Measurements from ENCODE around the gene PLXDC2.

Gene PLXDC2

DNA sequence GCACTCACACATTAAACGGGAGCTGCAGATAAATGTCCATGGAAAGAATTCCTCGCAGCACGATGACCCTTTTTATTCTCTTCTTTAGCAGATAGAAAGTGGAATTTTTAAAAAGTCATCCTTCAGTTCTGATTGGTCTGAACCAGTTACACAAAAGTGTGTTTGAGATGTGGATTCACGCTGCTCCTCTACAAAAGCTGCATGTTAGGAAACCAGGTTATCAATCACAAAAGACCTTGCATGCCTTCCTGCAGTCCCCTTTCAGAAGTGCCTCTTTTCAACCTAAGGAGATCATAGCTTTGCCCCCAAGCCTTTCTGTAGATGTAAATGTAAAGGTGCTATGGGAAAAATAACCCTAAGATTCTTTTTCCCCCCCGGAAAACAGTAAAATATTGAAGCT, 299.7 kb downstream of the PLXDC2 start:
- H4K20me1 ChIP-seq (ENCODE audit: insufficient read depth, low read length), result no peaks in the 10 kb centered on the region
- no peak overlapping the region for H3K4me3 ChIP-seq (ENCODE audit: low read depth in 1 of 2, low read length in 2 of 2)
- H2AFZ ChIP-seq (ENCODE audit: low read depth, low read length), result no peak overlapping the region
- no peaks in the 10 kb centered on the region for H3K4me1 ChIP-seq (ENCODE audit: insufficient read depth, low read length)
- no peak for TF ChIP-seq EZH2 (IDR thresholded peaks at IDR 0.05; ENCODE audit: borderline replicate concordance, low read depth, low read length, severe bottlenecking)
- TF ChIP-seq, protein P1, sequence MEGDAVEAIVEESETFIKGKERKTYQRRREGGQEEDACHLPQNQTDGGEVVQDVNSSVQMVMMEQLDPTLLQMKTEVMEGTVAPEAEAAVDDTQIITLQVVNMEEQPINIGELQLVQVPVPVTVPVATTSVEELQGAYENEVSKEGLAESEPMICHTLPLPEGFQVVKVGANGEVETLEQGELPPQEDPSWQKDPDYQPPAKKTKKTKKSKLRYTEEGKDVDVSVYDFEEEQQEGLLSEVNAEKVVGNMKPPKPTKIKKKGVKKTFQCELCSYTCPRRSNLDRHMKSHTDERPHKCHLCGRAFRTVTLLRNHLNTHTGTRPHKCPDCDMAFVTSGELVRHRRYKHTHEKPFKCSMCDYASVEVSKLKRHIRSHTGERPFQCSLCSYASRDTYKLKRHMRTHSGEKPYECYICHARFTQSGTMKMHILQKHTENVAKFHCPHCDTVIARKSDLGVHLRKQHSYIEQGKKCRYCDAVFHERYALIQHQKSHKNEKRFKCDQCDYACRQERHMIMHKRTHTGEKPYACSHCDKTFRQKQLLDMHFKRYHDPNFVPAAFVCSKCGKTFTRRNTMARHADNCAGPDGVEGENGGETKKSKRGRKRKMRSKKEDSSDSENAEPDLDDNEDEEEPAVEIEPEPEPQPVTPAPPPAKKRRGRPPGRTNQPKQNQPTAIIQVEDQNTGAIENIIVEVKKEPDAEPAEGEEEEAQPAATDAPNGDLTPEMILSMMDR (IDR thresholded peaks at IDR 0.05; ENCODE audit: borderline replicate concordance, extremely low read depth, low read length, poor library complexity, severe bottlenecking), result no peak
- ATAC-seq (ENCODE audit: insufficient read depth, low read depth), result no peak
- DNase-seq, result no peak
- no peak overlapping the region for H3K27ac ChIP-seq (ENCODE audit: low read length)
- H3K79me2 ChIP-seq (ENCODE audit: insufficient read depth, low read length), result no peaks in the 10 kb centered on the region
- H3K27me3 ChIP-seq (ENCODE audit: insufficient read depth, low read length, poor library complexity), result no peaks in the 10 kb centered on the region
- no peaks in the 10 kb centered on the region for H3K36me3 ChIP-seq (ENCODE audit: insufficient read depth, low read length)
- H3K9ac ChIP-seq (ENCODE audit: low read depth, low read length), result no peak overlapping the region
- no peak overlapping the region for H3K4me2 ChIP-seq (ENCODE audit: insufficient read depth, low read length)
- H3K9me3 ChIP-seq (ENCODE audit: insufficient read depth, low read length, severe bottlenecking), result no peaks in the 10 kb centered on the region

DNA sequence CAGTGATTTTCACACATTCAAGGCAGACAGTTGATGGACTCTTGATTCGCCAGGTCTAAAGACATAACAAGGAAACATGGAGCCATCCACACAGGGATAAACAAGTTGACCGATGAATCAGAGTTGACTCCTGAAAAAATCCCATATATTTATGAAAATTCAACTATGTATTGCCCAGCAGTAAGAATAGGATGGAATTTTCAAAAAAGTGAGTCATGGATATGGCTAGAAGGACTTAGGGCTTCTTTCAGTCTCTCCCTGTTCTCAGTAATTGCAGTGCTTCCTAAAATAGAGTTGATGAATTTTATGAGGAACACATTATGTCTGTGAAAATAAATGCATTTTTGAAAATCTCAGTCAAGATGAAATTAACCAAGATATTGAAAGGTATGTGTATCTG, 301.2 kb downstream of the PLXDC2 start:
- no peak overlapping the region for H3K4me3 ChIP-seq (ENCODE audit: low read depth in 1 of 2, low read length in 2 of 2)
- H3K27ac ChIP-seq (ENCODE audit: low read length), result no peak overlapping the region
- TF ChIP-seq, protein P1 (IDR thresholded peaks at IDR 0.05; ENCODE audit: borderline replicate concordance, extremely low read depth, low read length, poor library complexity, severe bottlenecking), result no peak
- TF ChIP-seq EZH2 (IDR thresholded peaks at IDR 0.05; ENCODE audit: borderline replicate concordance, low read depth, low read length, severe bottlenecking), result no peak
- no peaks in the 10 kb centered on the region for H3K4me1 ChIP-seq (ENCODE audit: insufficient read depth, low read length)
- no peak overlapping the region for H3K9ac ChIP-seq (ENCODE audit: low read depth, low read length)
- no peak overlapping the region for H3K4me2 ChIP-seq (ENCODE audit: insufficient read depth, low read length)
- H2AFZ ChIP-seq (ENCODE audit: low read depth, low read length), result no peak overlapping the region
- H4K20me1 ChIP-seq (ENCODE audit: insufficient read depth, low read length), result no peaks in the 10 kb centered on the region
- H3K9me3 ChIP-seq (ENCODE audit: insufficient read depth, low read length, severe bottlenecking), result no peaks in the 10 kb centered on the region
- no peaks in the 10 kb centered on the region for H3K36me3 ChIP-seq (ENCODE audit: insufficient read depth, low read length)
- DNase-seq, result no peak
- H3K27me3 ChIP-seq (ENCODE audit: insufficient read depth, low read length, poor library complexity), result no peaks in the 10 kb centered on the region
- no peaks in the 10 kb centered on the region for H3K79me2 ChIP-seq (ENCODE audit: insufficient read depth, low read length)
- ATAC-seq (ENCODE audit: insufficient read depth, low read depth), result no peak

DNA sequence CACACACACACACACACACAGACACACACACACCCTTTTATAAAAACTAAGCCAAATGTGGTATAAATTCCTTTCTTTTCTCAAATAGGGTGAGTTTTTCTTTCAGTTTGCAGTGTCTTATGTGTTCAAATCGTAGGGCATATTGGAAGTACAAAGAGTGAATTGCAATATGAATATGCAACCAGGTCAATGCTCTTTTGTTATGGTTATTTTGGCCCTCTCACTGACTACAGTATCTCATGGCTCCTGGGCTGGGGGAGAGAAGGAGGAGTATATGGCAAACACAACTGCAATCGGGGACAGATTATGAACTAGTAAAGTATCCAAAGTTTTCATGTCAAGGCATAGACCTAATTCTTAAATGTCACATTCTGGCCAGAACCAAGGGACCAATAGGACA, 301.9 kb downstream of the PLXDC2 start:
- H3K79me2 ChIP-seq (ENCODE audit: insufficient read depth, low read length), result no peaks in the 10 kb centered on the region
- no peak overlapping the region for H3K27ac ChIP-seq (ENCODE audit: low read length)
- H3K4me3 ChIP-seq (ENCODE audit: low read depth in 1 of 2, low read length in 2 of 2), result no peak overlapping the region
- no peaks in the 10 kb centered on the region for H3K36me3 ChIP-seq (ENCODE audit: insufficient read depth, low read length)
- TF ChIP-seq EZH2 (IDR thresholded peaks at IDR 0.05; ENCODE audit: borderline replicate concordance, low read depth, low read length, severe bottlenecking), result no peak
- TF ChIP-seq, protein P1 (IDR thresholded peaks at IDR 0.05; ENCODE audit: borderline replicate concordance, extremely low read depth, low read length, poor library complexity, severe bottlenecking), result no peak
- H3K9ac ChIP-seq (ENCODE audit: low read depth, low read length), result no peak overlapping the region
- ATAC-seq (ENCODE audit: insufficient read depth, low read depth) (no peak), DNase-seq (no peak)
- no peak overlapping the region for H3K4me2 ChIP-seq (ENCODE audit: insufficient read depth, low read length)
- H3K27me3 ChIP-seq (ENCODE audit: insufficient read depth, low read length, poor library complexity), result no peaks in the 10 kb centered on the region
- H4K20me1 ChIP-seq (ENCODE audit: insufficient read depth, low read length), result no peaks in the 10 kb centered on the region
- H3K9me3 ChIP-seq (ENCODE audit: insufficient read depth, low read length, severe bottlenecking), result no peaks in the 10 kb centered on the region
- H3K4me1 ChIP-seq (ENCODE audit: insufficient read depth, low read length), result no peaks in the 10 kb centered on the region
- H2AFZ ChIP-seq (ENCODE audit: low read depth, low read length), result no peak overlapping the region

DNA sequence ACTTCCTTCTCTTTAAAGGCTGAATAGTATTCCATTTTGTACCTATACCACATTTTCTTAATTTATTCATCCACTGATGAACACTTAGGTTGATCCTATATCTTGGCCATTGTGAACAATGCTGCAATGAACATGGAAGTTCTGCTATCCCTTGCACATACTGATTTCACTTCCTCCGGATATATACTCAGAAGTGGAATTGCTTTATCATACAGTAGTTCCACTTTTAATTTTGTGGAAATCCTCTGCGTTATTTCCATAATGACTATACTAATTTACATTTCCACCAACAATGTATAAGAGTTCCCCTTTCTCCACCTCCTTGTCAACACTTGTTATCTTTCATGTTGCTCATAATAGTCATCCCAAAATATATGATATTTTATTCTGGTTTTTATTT, 312.6 kb downstream of the PLXDC2 start:
- ATAC-seq (ENCODE audit: insufficient read depth, low read depth) (no peak), DNase-seq (no peak)
- H2AFZ ChIP-seq (ENCODE audit: low read depth, low read length), result no peak overlapping the region

More for the DNA sequence above, 312.6 kb downstream of the PLXDC2 start:
- TF ChIP-seq, protein P1 (IDR thresholded peaks at IDR 0.05; ENCODE audit: borderline replicate concordance, extremely low read depth, low read length, poor library complexity, severe bottlenecking), result no peak
- TF ChIP-seq EZH2 (IDR thresholded peaks at IDR 0.05; ENCODE audit: borderline replicate concordance, low read depth, low read length, severe bottlenecking), result no peak
- no peaks in the 10 kb centered on the region for H3K36me3 ChIP-seq (ENCODE audit: insufficient read depth, low read length)
- no peaks in the 10 kb centered on the region for H3K27me3 ChIP-seq (ENCODE audit: insufficient read depth, low read length, poor library complexity)
- H3K79me2 ChIP-seq (ENCODE audit: insufficient read depth, low read length), result no peaks in the 10 kb centered on the region
- H3K9me3 ChIP-seq (ENCODE audit: insufficient read depth, low read length, severe bottlenecking), result no peaks in the 10 kb centered on the region
- H3K27ac ChIP-seq (ENCODE audit: low read length), result no peak overlapping the region
- no peaks in the 10 kb centered on the region for H4K20me1 ChIP-seq (ENCODE audit: insufficient read depth, low read length)
- no peak overlapping the region for H3K9ac ChIP-seq (ENCODE audit: low read depth, low read length)
- no peak overlapping the region for H3K4me3 ChIP-seq (ENCODE audit: low read depth in 1 of 2, low read length in 2 of 2)
- no peak overlapping the region for H3K4me2 ChIP-seq (ENCODE audit: insufficient read depth, low read length)
- H3K4me1 ChIP-seq (ENCODE audit: insufficient read depth, low read length), result no peaks in the 10 kb centered on the region

Measured in DND-41 (cell line).